ENCODE measurements around the gene MRPS5.
"Not testable (repeated sequence)": the region's sequence is repeated elsewhere in the genome, so short reads cannot be mapped to it uniquely, and the experiment has no call there.

Gene MRPS5

DNA sequence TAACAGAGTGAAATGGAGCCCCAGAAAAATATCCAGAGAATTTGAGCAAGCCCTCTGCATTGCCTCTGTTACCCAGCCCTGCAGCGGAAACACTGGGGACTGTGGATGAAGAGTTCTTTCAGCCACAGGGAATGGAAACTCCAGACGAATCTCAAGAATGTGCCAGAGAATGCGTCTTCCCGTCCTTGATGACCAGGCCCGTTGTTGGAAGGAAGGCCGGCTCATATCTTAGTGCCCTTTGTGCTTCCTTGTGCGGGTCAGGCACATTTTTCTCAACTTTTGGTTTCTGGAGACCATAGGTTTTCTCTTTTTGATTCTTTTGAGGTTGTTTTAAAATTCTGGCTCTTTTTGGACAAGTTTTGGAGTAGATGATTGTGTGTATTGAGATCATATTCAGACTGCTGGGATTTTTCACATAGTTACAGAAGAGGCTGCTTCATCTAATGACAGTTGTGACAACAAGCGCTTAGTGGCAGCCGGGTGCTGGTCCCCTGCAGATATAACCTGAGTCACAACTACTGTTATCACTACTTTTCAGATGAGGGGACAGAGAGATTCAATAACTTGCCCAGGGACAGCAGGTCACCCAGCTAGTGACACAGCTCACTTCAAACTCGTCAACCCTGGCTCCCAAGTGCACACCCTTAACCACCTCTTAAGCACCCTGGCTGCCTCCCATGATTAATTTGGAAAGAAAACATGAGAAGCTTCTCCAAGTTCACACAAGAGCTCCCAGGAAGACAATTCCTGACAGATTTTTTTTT lies 80.4 kb downstream of the MRPS5 start:
- H3K36me3 Mint-ChIP-seq, result peaks cover 2% of the 10 kb centered on the region
- no peak for ATAC-seq (ENCODE audit: low read depth)
- peaks cover 8% of the 10 kb centered on the region for H3K4me1 Mint-ChIP-seq
- no peak overlapping the region for H3K4me3 Mint-ChIP-seq
- peaks cover 35% of the 10 kb centered on the region for H3K9me3 Mint-ChIP-seq
- DNase-seq (ENCODE audit: low spot score in 2 of 2), result no peak
- peaks cover 29% of the 10 kb centered on the region for H3K27me3 Mint-ChIP-seq
- no peak overlapping the region for H3K27ac Mint-ChIP-seq

DNA sequence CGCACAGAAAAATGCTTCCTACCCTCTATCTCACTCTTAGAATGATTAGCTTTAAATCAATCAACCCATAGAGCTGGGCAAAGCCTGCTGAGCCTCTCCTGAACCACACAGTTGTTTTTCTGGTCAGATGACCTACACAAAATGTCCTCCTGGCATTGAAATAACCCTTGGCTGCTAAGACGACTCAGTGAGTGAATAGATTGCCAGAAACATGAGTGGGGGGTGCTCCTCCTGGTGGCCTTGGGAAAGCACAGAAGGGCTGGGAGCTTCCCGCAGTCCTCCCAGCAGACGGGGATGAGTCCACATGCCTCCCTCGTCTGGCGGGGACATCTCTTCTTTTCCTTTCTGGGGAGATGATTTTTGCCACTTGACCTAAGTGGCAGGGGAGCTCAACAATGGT lies 81.2 kb downstream of the MRPS5 start:
- H3K4me3 Mint-ChIP-seq, result no peak overlapping the region
- peaks cover 2% of the 10 kb centered on the region for H3K36me3 Mint-ChIP-seq
- H3K4me1 Mint-ChIP-seq, result peaks cover 8% of the 10 kb centered on the region
- peaks cover 35% of the 10 kb centered on the region for H3K9me3 Mint-ChIP-seq
- ATAC-seq (ENCODE audit: low read depth) (no peak), DNase-seq (ENCODE audit: low spot score in 2 of 2) (no peak)
- H3K27me3 Mint-ChIP-seq, result peaks cover 26% of the 10 kb centered on the region
- no peak overlapping the region for H3K27ac Mint-ChIP-seq

DNA sequence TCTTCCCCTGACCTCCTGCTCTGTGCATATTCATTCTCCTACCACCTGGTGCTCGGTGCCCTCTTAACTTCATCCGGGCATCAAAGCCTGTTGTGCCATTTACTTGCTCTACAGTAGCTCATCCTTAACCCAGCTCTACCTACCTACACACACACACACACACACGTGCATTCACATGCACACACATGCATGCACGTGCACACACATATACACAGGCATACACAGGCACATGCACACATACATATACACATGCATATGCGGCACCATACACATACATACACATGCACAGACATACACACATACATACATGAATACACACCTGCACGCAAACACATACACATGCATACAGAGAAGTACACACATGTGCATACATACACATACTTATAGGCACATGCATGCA lies 81.6 kb downstream of the MRPS5 start:
- Mint-ChIP-seq H3K9me3 (peaks cover 35% of the 10 kb centered on the region), H3K27me3 (peaks cover 26% of the 10 kb centered on the region), H3K4me1 (peaks cover 8% of the 10 kb centered on the region), H3K4me3 (no peak overlapping the region), H3K36me3 (peaks cover 2% of the 10 kb centered on the region), H3K27ac (no peak overlapping the region)
- DNase-seq (ENCODE audit: low spot score in 2 of 2), result no peak
- no peak for ATAC-seq (ENCODE audit: low read depth)

DNA sequence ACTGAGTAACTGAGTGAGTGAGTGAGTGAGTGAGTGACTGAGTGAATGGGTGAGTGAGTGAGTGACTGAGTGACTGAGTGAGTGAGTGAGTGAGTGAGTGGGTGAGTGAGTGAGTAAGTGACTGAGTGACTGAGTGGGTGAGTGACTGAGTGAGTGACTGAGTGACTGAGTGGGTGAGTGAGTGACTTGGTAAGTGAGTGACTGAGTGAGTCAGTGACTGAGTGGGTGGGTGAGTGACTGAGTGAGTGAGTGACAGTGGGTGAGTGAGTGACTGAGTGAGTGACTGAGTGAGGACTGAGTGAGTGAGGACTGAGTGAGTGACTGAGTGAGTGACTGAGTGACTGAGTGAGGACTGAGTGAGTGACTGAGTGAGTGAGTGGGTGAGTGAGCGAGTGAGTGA lies 82.2 kb downstream of the MRPS5 start:
- H3K9me3 Mint-ChIP-seq, result peaks cover 35% of the 10 kb centered on the region
- peaks cover 8% of the 10 kb centered on the region for H3K4me1 Mint-ChIP-seq
- H3K36me3 Mint-ChIP-seq, result peaks cover 2% of the 10 kb centered on the region
- peaks cover 25% of the 10 kb centered on the region for H3K27me3 Mint-ChIP-seq
- DNase-seq (ENCODE audit: low spot score in 2 of 2), result no peak
- no peak overlapping the region for H3K4me3 Mint-ChIP-seq
- no peak overlapping the region for H3K27ac Mint-ChIP-seq
- no peak for ATAC-seq (ENCODE audit: low read depth)

DNA sequence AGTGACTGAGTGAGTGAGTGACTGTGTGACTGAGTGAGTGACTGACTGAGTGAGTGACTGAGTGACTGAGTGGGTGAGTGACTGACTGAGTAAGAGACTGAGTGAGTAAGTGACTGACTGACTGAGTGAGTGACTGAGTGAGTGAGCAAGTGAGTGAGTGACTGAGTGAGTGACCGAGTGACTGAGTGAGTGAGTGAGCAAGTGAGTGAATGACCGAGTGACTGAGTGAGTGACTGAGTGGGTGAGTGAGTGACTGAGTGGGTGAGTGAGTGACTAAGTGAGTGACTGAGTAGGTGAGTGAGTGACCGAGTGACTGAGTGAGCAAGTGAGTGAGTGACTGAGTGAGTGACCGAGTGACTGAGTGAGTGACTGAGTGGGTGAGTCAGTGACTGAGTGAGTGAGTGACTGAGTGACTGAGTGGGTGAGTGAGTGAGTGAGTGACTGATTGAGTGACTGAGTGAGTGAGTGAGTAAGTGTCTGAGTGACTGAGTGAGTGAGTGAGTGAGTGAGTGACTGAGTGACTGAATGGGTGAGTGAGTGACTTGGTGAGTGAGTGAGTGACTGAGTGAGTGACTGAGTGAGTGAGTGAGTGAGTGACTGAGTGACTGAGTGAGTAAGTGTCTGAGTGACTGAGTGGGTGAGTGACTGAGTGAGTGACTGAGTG lies 82.8 kb downstream of the MRPS5 start:
- Mint-ChIP-seq H3K36me3 (peaks cover 2% of the 10 kb centered on the region), H3K4me1 (peaks cover 8% of the 10 kb centered on the region), H3K27ac (no peak overlapping the region)

DNA sequence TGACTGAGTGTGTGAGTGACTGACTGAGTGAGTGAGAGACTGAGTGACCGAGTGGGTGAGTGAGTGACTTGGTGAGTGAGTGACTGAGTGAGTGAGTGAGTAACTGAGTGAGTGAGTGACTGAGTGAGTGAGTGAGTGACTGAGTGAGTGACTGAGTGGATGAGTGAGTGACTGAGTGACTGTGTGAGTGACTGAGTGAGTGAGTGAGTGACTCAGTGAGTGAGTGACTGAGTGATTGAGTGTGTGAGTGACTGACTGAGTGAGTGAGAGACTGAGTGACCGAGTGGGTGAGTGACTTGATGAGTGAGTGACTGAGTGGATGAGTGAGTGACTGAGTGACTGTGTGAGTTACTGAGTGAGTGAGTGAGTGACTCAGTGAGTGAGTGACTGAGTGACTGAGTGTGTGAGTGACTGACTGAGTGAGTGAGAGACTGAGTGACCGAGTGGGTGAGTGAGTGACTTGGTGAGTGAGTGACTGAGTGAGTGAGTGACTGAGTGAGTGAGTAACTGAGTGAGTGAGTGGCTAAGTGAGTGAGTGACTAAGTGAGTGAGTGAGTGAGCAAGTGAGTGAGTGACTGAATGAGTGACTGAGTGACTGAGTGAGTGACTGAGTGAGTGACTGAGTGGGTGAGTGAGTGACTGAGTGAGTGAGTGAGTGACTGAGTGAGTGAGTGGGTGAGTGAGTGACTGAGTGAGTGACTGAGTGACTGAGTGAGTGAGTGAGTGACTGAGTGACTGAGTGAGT lies 83.6 kb downstream of the MRPS5 start:
- H3K4me1 Mint-ChIP-seq, result not testable (repeated sequence)

More for the DNA sequence above, 82.8 kb downstream of the MRPS5 start:
- DNase-seq (ENCODE audit: low spot score in 2 of 2) (no peak), ATAC-seq (ENCODE audit: low read depth) (no peak)
- Mint-ChIP-seq H3K9me3 (peaks cover 35% of the 10 kb centered on the region), H3K4me3 (no peak overlapping the region), H3K27me3 (peaks cover 19% of the 10 kb centered on the region)

DNA sequence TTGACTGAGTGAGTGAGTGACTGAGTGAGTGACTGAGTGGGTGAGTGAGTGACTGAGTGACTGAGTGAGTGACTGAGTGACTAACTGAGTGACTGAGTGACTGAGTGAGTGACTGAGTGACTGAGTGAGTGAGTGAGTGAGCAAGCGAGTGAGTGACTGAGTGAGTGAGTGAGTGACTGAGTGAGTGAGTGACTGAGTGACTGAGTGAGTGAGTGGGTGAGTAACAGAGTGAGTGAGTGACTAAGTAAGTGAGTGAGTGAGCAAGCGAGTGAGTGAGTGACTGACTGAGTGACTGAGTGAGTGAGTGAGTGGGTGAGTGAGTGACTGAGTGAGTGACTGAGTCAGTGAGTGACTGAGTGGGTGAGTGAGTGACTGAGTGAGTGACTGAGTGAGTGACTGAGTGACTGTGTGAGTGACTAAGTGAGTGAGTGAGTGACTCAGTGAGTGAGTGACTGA lies 84.2 kb downstream of the MRPS5 start:
- H3K4me1 Mint-ChIP-seq, result peaks cover 8% of the 10 kb centered on the region
- no peak overlapping the region for H3K27ac Mint-ChIP-seq
- no peak for ATAC-seq (ENCODE audit: low read depth)
- DNase-seq (ENCODE audit: low spot score in 2 of 2), result no peak
- H3K36me3 Mint-ChIP-seq, result peaks cover 2% of the 10 kb centered on the region
- H3K27me3 Mint-ChIP-seq, result peaks cover 17% of the 10 kb centered on the region
- H3K9me3 Mint-ChIP-seq, result peaks cover 35% of the 10 kb centered on the region
- H3K4me3 Mint-ChIP-seq, result no peak overlapping the region

More for the DNA sequence above, 83.6 kb downstream of the MRPS5 start:
- not testable (repeated sequence) for H3K36me3 Mint-ChIP-seq; DNase-seq (ENCODE audit: low spot score in 2 of 2); ATAC-seq (ENCODE audit: low read depth); H3K4me3 Mint-ChIP-seq; H3K27ac Mint-ChIP-seq
- peaks cover 35% of the 10 kb centered on the region for H3K9me3 Mint-ChIP-seq
- H3K27me3 Mint-ChIP-seq, result peaks cover 16% of the 10 kb centered on the region

DNA sequence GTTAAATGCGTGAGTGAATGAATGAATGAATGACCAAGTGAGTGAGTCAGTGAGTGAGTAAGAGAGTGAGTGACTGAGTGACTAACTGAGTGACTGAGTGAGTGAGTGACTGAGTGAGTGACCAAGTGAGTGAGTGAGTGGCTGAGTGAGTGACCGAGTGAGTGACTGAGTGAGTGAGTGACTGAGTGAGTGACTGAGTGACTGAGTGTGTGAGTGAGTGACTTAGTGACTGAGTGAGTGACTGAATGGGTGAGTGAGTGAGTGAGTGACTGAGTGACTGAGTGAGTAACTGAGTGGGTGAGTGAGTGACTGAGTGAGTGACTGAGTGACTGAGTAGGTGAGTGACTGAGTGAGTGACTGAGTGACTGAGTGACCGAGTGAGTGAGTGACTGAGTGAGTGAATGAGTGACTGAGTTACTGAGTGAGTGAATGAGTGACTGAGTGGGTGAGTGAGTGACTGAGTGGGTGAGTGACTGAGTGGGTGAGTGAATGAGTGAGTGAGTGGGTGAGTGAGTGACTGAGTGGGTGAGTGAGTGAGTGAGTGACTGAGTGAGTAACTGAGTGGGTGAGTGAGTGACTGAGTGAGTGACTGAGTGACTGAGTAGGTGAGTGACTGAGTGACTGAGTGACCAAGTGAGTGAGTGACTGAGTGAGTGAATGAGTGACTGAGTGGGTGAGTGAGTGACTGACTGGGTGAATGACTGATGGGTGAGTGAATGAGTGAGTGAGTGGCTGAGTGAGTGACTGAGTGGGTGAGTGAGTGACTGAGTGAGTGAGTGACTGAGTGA lies 84.8 kb downstream of the MRPS5 start:
- Mint-ChIP-seq H3K27me3 (peaks cover 15% of the 10 kb centered on the region), H3K4me1 (peaks cover 8% of the 10 kb centered on the region), H3K4me3 (no peak overlapping the region), H3K36me3 (peaks cover 2% of the 10 kb centered on the region), H3K9me3 (peaks cover 35% of the 10 kb centered on the region), H3K27ac (no peak overlapping the region)
- DNase-seq (ENCODE audit: low spot score in 2 of 2) (no peak), ATAC-seq (ENCODE audit: low read depth) (no peak)
